HCT116 (cell line): ENCODE data around the gene MYADML2. TPM values are rescaled to one million over a fixed set of nuclear protein-coding genes. Genes with fewer than 3 reads are reported as not detected.

Experiments used
- total RNA-seq: library from RNA; stranded (reverse); gene quantifications from one replicate; pipeline ENCODE4 v1.2.1, GENCODE V29; 2021; ENCODE audit not compliant: unreplicated experiment

Gene MYADML2
- total RNA-seq, 1 experiment from 2014 or later, result not detected

Other genes starting within 250 kb of the MYADML2 start
- 260 TPM for gene MRPL12, start 243.9 kb downstream of the MYADML2 start, total RNA-seq
- gene SLC25A10, start 234.9 kb downstream of the MYADML2 start, total RNA-seq, result 70.8 TPM
- not detected for gene GCGR, start 143.1 kb downstream of the MYADML2 start, total RNA-seq
- gene MCRIP1, start 113.9 kb downstream of the MYADML2 start, total RNA-seq, result 59.2 TPM
- not detected for gene PPP1R27, start 112.2 kb downstream of the MYADML2 start, total RNA-seq
- 1,043 TPM for gene P4HB, start 86.7 kb downstream of the MYADML2 start, total RNA-seq
- 554 TPM for gene ARHGDIA, start 75.9 kb downstream of the MYADML2 start, total RNA-seq
- gene ALYREF, start 55.6 kb downstream of the MYADML2 start, total RNA-seq, result 280 TPM
- gene ANAPC11, start 55.5 kb downstream of the MYADML2 start, total RNA-seq, result 208 TPM
- gene NPB, start 45.0 kb downstream of the MYADML2 start, total RNA-seq, result 1.2 TPM
- 51.5 TPM for gene PCYT2, start 35.8 kb downstream of the MYADML2 start, total RNA-seq
- 62.6 TPM for gene SIRT7, start 29.1 kb downstream of the MYADML2 start, total RNA-seq
- gene MAFG, start 19.5 kb downstream of the MYADML2 start, total RNA-seq, result 46.8 TPM
- gene PYCR1, start 9.9 kb downstream of the MYADML2 start, total RNA-seq, result 396 TPM
- gene NOTUM, start 14.0 kb upstream of the MYADML2 start, total RNA-seq, result 12.5 TPM
- 51.0 TPM for gene ASPSCR1, start 30.4 kb upstream of the MYADML2 start, total RNA-seq
- gene CENPX, start 75.6 kb upstream of the MYADML2 start, total RNA-seq, result 184 TPM
- gene LRRC45, start 76.1 kb upstream of the MYADML2 start, total RNA-seq, result 40.1 TPM
- gene RAC3, start 84.4 kb upstream of the MYADML2 start, total RNA-seq, result 120 TPM
- 306 TPM for gene DCXR, start 90.5 kb upstream of the MYADML2 start, total RNA-seq
- 52.0 TPM for gene RFNG, start 104.6 kb upstream of the MYADML2 start, total RNA-seq
- gene GPS1, start 104.7 kb upstream of the MYADML2 start, total RNA-seq, result 205 TPM
- gene DUS1L, start 118.6 kb upstream of the MYADML2 start, total RNA-seq, result 176 TPM
- 754 TPM for gene FASN, start 151.0 kb upstream of the MYADML2 start, total RNA-seq